HEK293 (cell line): ENCODE results near the gene P4HA3.

Experiments
- CTCF ChIA-PET: fragments of 350-600 bp; formaldehyde crosslinking; extraction: SDS; loops from one replicate; lab custom pipeline; 2021; ENCODE audit warnings: antibody characterized with exemption; lab: Yijun Ruan, JAX
- POLR2A ChIA-PET: fragments of 300-600 bp; formaldehyde crosslinking; extraction: SDS; loops from one replicate; lab custom pipeline; 2020; ENCODE audit warnings: antibody characterized with exemption, inconsistent platforms; lab: Yijun Ruan, JAX
- H3K27ac ChIP-seq: fragments of 200-500 bp; sonication (Bioruptor generic); 2 replicates; pipeline ENCODE4 v1.5.1; 2014; ENCODE audit warnings: low read depth, low read length, control low read depth, inconsistent platforms; ENCODE audit errors: extremely low read depth
- H3K36me3 ChIP-seq, 2 experiments: fragments of 200-500 bp in 1 of 2; sonication (Bioruptor generic) in 1 of 2; 1 replicate in 1 of 2; 2 replicates in 1 of 2; pipeline ENCODE4 v1.5.1; 2014 to 2017; ENCODE audit warnings: inconsistent platforms in 2 of 2, low read length in 2 of 2; ENCODE audit not compliant: control insufficient read depth in 2 of 2, insufficient read depth in 1 of 2
- H3K4me1 ChIP-seq: fragments of 200-500 bp; sonication (Bioruptor generic); 2 replicates; pipeline ENCODE4 v1.5.1; 2014; ENCODE audit warnings: mild to moderate bottlenecking, low read length, inconsistent platforms; ENCODE audit not compliant: control insufficient read depth, insufficient read depth
- H3K4me3 ChIP-seq: 2 replicates; pipeline ENCODE4 v1.5.1; 2011; ENCODE audit warnings: low read depth, mild to moderate bottlenecking, control low read depth, low read length, moderate library complexity
- H3K9me3 ChIP-seq: fragments of 200-500 bp; sonication (Bioruptor generic); 2 replicates; pipeline ENCODE4 v1.5.1; 2014; ENCODE audit warnings: low read depth, low read length, inconsistent platforms; ENCODE audit not compliant: control insufficient read depth, insufficient read depth
- GFI1B ChIP-seq: fragments of 450-650 bp; formaldehyde crosslinking; IDR thresholded peaks from 2 replicates; pipeline ENCODE4 v1.5.1; 2016; ENCODE audit warnings: missing biosample characterization, missing genetic modification characterization
- GLI2 ChIP-seq: fragments of 450-650 bp; formaldehyde crosslinking; IDR thresholded peaks from 2 replicates; pipeline ENCODE4; 2017; ENCODE audit warnings: missing biosample characterization, missing genetic modification characterization, low read depth, borderline replicate concordance
- HOXA7 ChIP-seq: sonication (generic); formaldehyde crosslinking; IDR thresholded peaks from 2 replicates; pipeline ENCODE4 v1.8.1; 2022; ENCODE audit warnings: missing genetic modification reagents, borderline replicate concordance
- HOXC10 ChIP-seq: sonication (generic); formaldehyde crosslinking; IDR thresholded peaks from 2 replicates; pipeline ENCODE4 v1.8.1; 2023; ENCODE audit warnings: mild to moderate bottlenecking, missing genetic modification reagents
- IKZF3 ChIP-seq: fragments of 450-650 bp; IDR thresholded peaks from 2 replicates; pipeline ENCODE4 v1.5.0; 2018; ENCODE audit warnings: missing biosample characterization, mild to moderate bottlenecking, missing genetic modification characterization, moderate library complexity
- KLF16 ChIP-seq: fragments of 450-650 bp; formaldehyde crosslinking; IDR thresholded peaks from 2 replicates; pipeline ENCODE4 v1.5.1; 2017; ENCODE audit warnings: missing biosample characterization, missing genetic modification characterization
- KLF9 ChIP-seq: fragments of 450-650 bp; formaldehyde crosslinking; IDR thresholded peaks from 2 replicates; pipeline ENCODE4 v1.5.1; 2016; ENCODE audit warnings: missing biosample characterization, missing genetic modification characterization, low read depth
- OSR2 ChIP-seq: fragments of 450-650 bp; formaldehyde crosslinking; IDR thresholded peaks from 2 replicates; pipeline ENCODE4 v1.5.1; 2016; ENCODE audit warnings: missing biosample characterization, missing genetic modification characterization
- PATZ1 ChIP-seq: fragments of 450-650 bp; formaldehyde crosslinking; IDR thresholded peaks from 2 replicates; pipeline ENCODE4 v1.5.1; 2016; ENCODE audit warnings: missing biosample characterization, missing genetic modification characterization
- REPIN1 ChIP-seq: fragments of 450-650 bp; formaldehyde crosslinking; IDR thresholded peaks from 2 replicates; pipeline ENCODE4 v1.5.1; 2017; ENCODE audit warnings: missing biosample characterization, missing genetic modification characterization, low read depth
- ZBTB17 ChIP-seq: fragments of 450-650 bp; formaldehyde crosslinking; IDR thresholded peaks from 2 replicates; pipeline ENCODE4 v1.5.1; 2016; ENCODE audit warnings: missing biosample characterization, missing genetic modification characterization
- ZFHX2 ChIP-seq: fragments of 450-650 bp; formaldehyde crosslinking; conservative IDR thresholded peaks from 2 replicates; pipeline ENCODE4 v1.5.1; 2016; ENCODE audit warnings: missing biosample characterization, missing genetic modification characterization
- ZFP69B ChIP-seq: fragments of 450-650 bp; formaldehyde crosslinking; IDR thresholded peaks from 2 replicates; pipeline ENCODE4 v1.5.1; 2016; ENCODE audit warnings: missing biosample characterization, missing genetic modification characterization
- ZNF140 ChIP-seq: fragments of 450-650 bp; formaldehyde crosslinking; IDR thresholded peaks from 2 replicates; pipeline ENCODE4 v1.5.1; 2016; ENCODE audit warnings: missing biosample characterization, missing genetic modification characterization
- ZNF169 ChIP-seq: fragments of 450-650 bp; formaldehyde crosslinking; IDR thresholded peaks from 2 replicates; pipeline ENCODE4 v1.5.1; 2016; ENCODE audit warnings: missing biosample characterization, missing genetic modification characterization
- ZNF239 ChIP-seq: fragments of 450-650 bp; formaldehyde crosslinking; IDR thresholded peaks from 2 replicates; pipeline ENCODE4 v1.5.1; 2016; ENCODE audit warnings: missing biosample characterization, missing genetic modification characterization
- ZNF324 ChIP-seq: fragments of 450-650 bp; formaldehyde crosslinking; IDR thresholded peaks from 2 replicates; pipeline ENCODE4 v1.5.1; 2016; ENCODE audit warnings: missing biosample characterization, missing genetic modification characterization
- ZNF350 ChIP-seq: fragments of 450-650 bp; formaldehyde crosslinking; IDR thresholded peaks from 2 replicates; pipeline ENCODE4 v1.5.0; 2017; ENCODE audit warnings: missing biosample characterization, mild to moderate bottlenecking, missing genetic modification characterization
- ZNF354C ChIP-seq: fragments of 450-650 bp; formaldehyde crosslinking; IDR thresholded peaks from 2 replicates; pipeline ENCODE4 v1.5.1; 2016; ENCODE audit warnings: missing biosample characterization, missing genetic modification characterization, low read depth, borderline replicate concordance
- ZNF37A ChIP-seq: fragments of 450-650 bp; IDR thresholded peaks from 2 replicates; pipeline ENCODE4 v1.5.1; 2018; ENCODE audit warnings: missing biosample characterization, missing genetic modification characterization
- ZNF404 ChIP-seq: fragments of 450-650 bp; formaldehyde crosslinking; IDR thresholded peaks from 2 replicates; pipeline ENCODE4 v1.5.1; 2017; ENCODE audit warnings: missing biosample characterization, missing genetic modification characterization
- ZNF423 ChIP-seq: fragments of 450-650 bp; formaldehyde crosslinking; IDR thresholded peaks from 2 replicates; pipeline ENCODE4 v1.5.1; 2016; ENCODE audit warnings: missing biosample characterization, missing genetic modification characterization
- ZNF48 ChIP-seq: fragments of 450-650 bp; formaldehyde crosslinking; IDR thresholded peaks from 2 replicates; pipeline ENCODE4 v1.5.1; 2016; ENCODE audit warnings: missing biosample characterization, missing genetic modification characterization
- ZNF514 ChIP-seq: fragments of 450-650 bp; formaldehyde crosslinking; IDR thresholded peaks from 2 replicates; pipeline ENCODE4 v1.5.1; 2016; ENCODE audit warnings: missing biosample characterization, missing genetic modification characterization
- ZNF549 ChIP-seq: fragments of 450-650 bp; IDR thresholded peaks from 2 replicates; pipeline ENCODE4 v1.5.1; 2018; ENCODE audit warnings: missing biosample characterization, missing genetic modification characterization, mild to moderate bottlenecking, inconsistent platforms, moderate library complexity
- ZNF561 ChIP-seq: fragments of 450-650 bp; IDR thresholded peaks from 2 replicates; pipeline ENCODE4 v1.5.1; 2018; ENCODE audit warnings: missing biosample characterization, missing genetic modification characterization, borderline replicate concordance
- ZNF600 ChIP-seq: fragments of 450-650 bp; formaldehyde crosslinking; IDR thresholded peaks from 2 replicates; pipeline ENCODE4 v1.5.1; 2016; ENCODE audit warnings: missing biosample characterization, missing genetic modification characterization
- ZNF660 ChIP-seq: fragments of 450-650 bp; IDR thresholded peaks from 2 replicates; pipeline ENCODE4 v1.5.1; 2018; ENCODE audit warnings: missing biosample characterization, mild to moderate bottlenecking, missing genetic modification characterization
- ZNF701 ChIP-seq: fragments of 450-650 bp; formaldehyde crosslinking; IDR thresholded peaks from 2 replicates; pipeline ENCODE4 v1.5.1; 2016; ENCODE audit warnings: missing biosample characterization, missing genetic modification characterization
- ZNF768 ChIP-seq: fragments of 450-650 bp; formaldehyde crosslinking; IDR thresholded peaks from 2 replicates; pipeline ENCODE4 v1.5.1; 2018; ENCODE audit warnings: missing biosample characterization, mild to moderate bottlenecking, missing genetic modification characterization
- ZNF837 ChIP-seq: fragments of 450-650 bp; formaldehyde crosslinking; IDR thresholded peaks from 2 replicates; pipeline ENCODE4 v1.5.1; 2016; ENCODE audit warnings: missing biosample characterization, missing genetic modification characterization
- ZSCAN16 ChIP-seq: fragments of 450-650 bp; formaldehyde crosslinking; IDR thresholded peaks from 2 replicates; pipeline ENCODE4 v1.5.1; 2016; ENCODE audit warnings: missing biosample characterization, missing genetic modification characterization

Gene P4HA3

GRCh38 chr11:74279256-74279655, 32.2 kb downstream of the P4HA3 start (continued):
- no peak for TF ChIP-seq ZNF561 (tag by site-specific recombination)

GRCh38 chr11:74278721-74279161, 32.7 kb downstream of the P4HA3 start:
- POLR2A ChIA-PET, result no interaction called here
- Histone ChIP-seq H3K4me3 (no peak overlapping the region), H3K4me1 (no peaks in the 10 kb centered on the region), H3K36me3 (no peaks in the 10 kb centered on the region), H3K9me3 (no peaks in the 10 kb centered on the region), H3K27ac (no peak overlapping the region)
- CTCF ChIA-PET, result interaction anchor here (0.7 to 1.4 kb wide), 3 partner anchors 8 to 22 kb away, joined by 3 to 4 read pairs (median 3); no protein-coding TSS in a partner anchor
- TF ChIP-seq ZNF37A (tag by site-specific recombination), result no peak
- TF ChIP-seq ZNF423, result no peak
- no peak for TF ChIP-seq ZNF549 (tag by site-specific recombination)
- no peak for TF ChIP-seq ZNF600 (tag by site-specific recombination)
- TF ChIP-seq ZNF514 (tag by site-specific recombination), result no peak
- no peak for TF ChIP-seq ZBTB17 (tag by site-specific recombination)
- TF ChIP-seq KLF9 (tag by site-specific recombination), result no peak
- TF ChIP-seq ZNF48 (tag by site-specific recombination), result no peak
- TF ChIP-seq HOXA7 (CRISPR knock-in tag), result no peak
- no peak for TF ChIP-seq ZSCAN16
- no peak for TF ChIP-seq GFI1B (tag by site-specific recombination)
- no peak for TF ChIP-seq REPIN1 (tag by site-specific recombination)
- no peak for TF ChIP-seq ZFHX2 (tag by site-specific recombination)
- no peak for TF ChIP-seq KLF16 (tag by site-specific recombination)
- no peak for TF ChIP-seq IKZF3

- ChIA-PET CTCF (interaction anchor here (0.7 to 1.4 kb wide), 2 partner anchors 13 to 23 kb away, joined by 3 read pairs; no protein-coding TSS in a partner anchor), POLR2A (no interaction called here)
- no peaks in the 10 kb centered on the region for H3K36me3 ChIP-seq
- no peak for TF ChIP-seq KLF9 (tag by site-specific recombination)
- TF ChIP-seq ZNF701, result no peak
- no peak for TF ChIP-seq ZNF239
- TF ChIP-seq ZFP69B, result no peak
- no peak for TF ChIP-seq IKZF3
- TF ChIP-seq OSR2 (tag by site-specific recombination), result no peak
- TF ChIP-seq ZNF404 (tag by site-specific recombination), result no peak
- TF ChIP-seq ZNF350 (tag by site-specific recombination), result no peak
- no peak for TF ChIP-seq ZNF837 (tag by site-specific recombination)
- TF ChIP-seq ZNF140 (tag by site-specific recombination), result no peak
- TF ChIP-seq GLI2 (tag by site-specific recombination), result no peak
- no peak for TF ChIP-seq HOXC10 (CRISPR knock-in tag)
- H3K27ac ChIP-seq, result no peak overlapping the region
- H3K4me3 ChIP-seq, result no peak overlapping the region
- H3K4me1 ChIP-seq, result no peaks in the 10 kb centered on the region
- no peaks in the 10 kb centered on the region for H3K9me3 ChIP-seq
Observed at GRCh38 chr11:74278103-74278502, 33.3 kb downstream of the P4HA3 start.

- TF ChIP-seq ZNF660 (tag by site-specific recombination), result no peak
- TF ChIP-seq PATZ1, result no peak
- no peak for TF ChIP-seq ZNF768 (tag by site-specific recombination)
- TF ChIP-seq ZNF169, result no peak
- TF ChIP-seq ZNF354C, result no peak
- TF ChIP-seq ZNF324 (tag by site-specific recombination), result no peak
- POLR2A ChIA-PET, result no interaction called here
Observed at GRCh38 chr11:74276581-74276980, 34.9 kb downstream of the P4HA3 start.

More at GRCh38 chr11:74276581-74276980, 34.9 kb downstream of the P4HA3 start:
- Histone ChIP-seq H3K4me3 (no peak overlapping the region), H3K9me3 (no peaks in the 10 kb centered on the region), H3K27ac (no peak overlapping the region), H3K36me3 (no peaks in the 10 kb centered on the region), H3K4me1 (no peaks in the 10 kb centered on the region)
- CTCF ChIA-PET, result no interaction called here
